Measurements from ENCODE around the gene SNAPC3.
"Not testable (repeated sequence)": the region's sequence is repeated elsewhere in the genome, so short reads cannot be mapped to it uniquely, and the experiment has no call there.

SNAPC3 gene

GRCh38 chr9:15403155-15403554, 19.5 kb upstream of the SNAPC3 start:
- Mint-ChIP-seq H3K27ac (no peak overlapping the region), H3K27me3 (no peaks in the 10 kb centered on the region), H3K4me1 (no peaks in the 10 kb centered on the region), H3K9me3 (peaks cover 7% of the 10 kb centered on the region), H3K36me3 (peaks cover 6% of the 10 kb centered on the region), H3K4me3 (no peak overlapping the region)
- no peak for ATAC-seq

GRCh38 chr9:15404171-15404570, 18.5 kb upstream of the SNAPC3 start:
- Mint-ChIP-seq H3K4me1 (no peaks in the 10 kb centered on the region), H3K27me3 (no peaks in the 10 kb centered on the region), H3K4me3 (no peak overlapping the region), H3K9me3 (peaks cover 6% of the 10 kb centered on the region), H3K27ac (no peak overlapping the region), H3K36me3 (peaks cover 4% of the 10 kb centered on the region)
- ATAC-seq = no peak

GRCh38 chr9:15416880-15417279, 5.8 kb upstream of the SNAPC3 start:
- H3K27me3 Mint-ChIP-seq = no peaks in the 10 kb centered on the region
- H3K4me1 Mint-ChIP-seq = no peaks in the 10 kb centered on the region
- ATAC-seq = no peak
- H3K27ac Mint-ChIP-seq = no peak overlapping the region
- H3K4me3 Mint-ChIP-seq = no peak overlapping the region
- no peaks in the 10 kb centered on the region for H3K36me3 Mint-ChIP-seq
- H3K9me3 Mint-ChIP-seq = no peaks in the 10 kb centered on the region

- peaks cover 6% of the 10 kb centered on the region for H3K4me1 Mint-ChIP-seq
- no peaks in the 10 kb centered on the region for H3K27me3 Mint-ChIP-seq
- H3K36me3 Mint-ChIP-seq = no peaks in the 10 kb centered on the region
- H3K9me3 Mint-ChIP-seq = no peaks in the 10 kb centered on the region
- H3K27ac Mint-ChIP-seq = no peak overlapping the region
- H3K4me3 Mint-ChIP-seq = no peak overlapping the region
- ATAC-seq = no peak
These were observed 5.0 kb upstream of the SNAPC3 start for GRCh38 chr9:15417626-15418025.

GRCh38 chr9:15420796-15421195, 1.9 kb upstream of the SNAPC3 start:
- Mint-ChIP-seq H3K4me3 (no peak overlapping the region), H3K27me3 (no peaks in the 10 kb centered on the region), H3K9me3 (no peaks in the 10 kb centered on the region), H3K36me3 (peaks cover 12% of the 10 kb centered on the region), H3K4me1 (peaks cover 19% of the 10 kb centered on the region), H3K27ac (no peak overlapping the region)
- ATAC-seq = no peak

- no peak for ATAC-seq
- H3K27me3 Mint-ChIP-seq = no peaks in the 10 kb centered on the region
- H3K4me1 Mint-ChIP-seq = peaks cover 26% of the 10 kb centered on the region
- H3K36me3 Mint-ChIP-seq = peaks cover 18% of the 10 kb centered on the region
- peak overlapping the region; percentile 96 for H3K27ac Mint-ChIP-seq
- no peak overlapping the region for H3K4me3 Mint-ChIP-seq
- H3K9me3 Mint-ChIP-seq = no peaks in the 10 kb centered on the region
These were observed 1.1 kb upstream of the SNAPC3 start for GRCh38 chr9:15421532-15421931.

- peaks cover 18% of the 10 kb centered on the region for H3K36me3 Mint-ChIP-seq
These were observed 695 bp upstream of the SNAPC3 start for GRCh38 chr9:15421990-15422371.

GRCh38 chr9:15423231-15423985, 732 bp downstream of the SNAPC3 start:
- no peak for ATAC-seq
- Mint-ChIP-seq H3K4me3 (peak overlapping the region; percentile 85), H3K9me3 (no peaks in the 10 kb centered on the region), H3K27ac (peak overlapping the region; percentile 96), H3K27me3 (no peaks in the 10 kb centered on the region), H3K36me3 (peaks cover 25% of the 10 kb centered on the region), H3K4me1 (peaks cover 32% of the 10 kb centered on the region)

More at GRCh38 chr9:15421990-15422371, 695 bp upstream of the SNAPC3 start:
- ATAC-seq = no peak
- Mint-ChIP-seq H3K4me1 (peaks cover 26% of the 10 kb centered on the region), H3K4me3 (peak overlapping the region; percentile 85), H3K27me3 (no peaks in the 10 kb centered on the region), H3K27ac (peak overlapping the region; percentile 96), H3K9me3 (no peaks in the 10 kb centered on the region)

GRCh38 chr9:15426019-15426418, 3.3 kb downstream of the SNAPC3 start:
- Mint-ChIP-seq H3K27me3 (no peaks in the 10 kb centered on the region), H3K36me3 (peaks cover 43% of the 10 kb centered on the region), H3K4me1 (peaks cover 56% of the 10 kb centered on the region), H3K9me3 (no peaks in the 10 kb centered on the region), H3K4me3 (peak overlapping the region; percentile 5), H3K27ac (peak overlapping the region; percentile 48)
- peak; percentile 67 for ATAC-seq

GRCh38 chr9:15427702-15428101, 5.0 kb downstream of the SNAPC3 start:
- H3K27me3 Mint-ChIP-seq, ATAC-seq, H3K9me3 Mint-ChIP-seq, H3K27ac Mint-ChIP-seq, H3K4me3 Mint-ChIP-seq: not testable (repeated sequence)
- H3K36me3 Mint-ChIP-seq = peaks cover 49% of the 10 kb centered on the region
- peaks cover 58% of the 10 kb centered on the region for H3K4me1 Mint-ChIP-seq

GRCh38 chr9:15430920-15431844, 8.5 kb downstream of the SNAPC3 start:
- peaks cover 59% of the 10 kb centered on the region for H3K4me1 Mint-ChIP-seq
- no peak overlapping the region for H3K27ac Mint-ChIP-seq
- H3K27me3 Mint-ChIP-seq = no peaks in the 10 kb centered on the region
- peaks cover 62% of the 10 kb centered on the region for H3K36me3 Mint-ChIP-seq
- no peak overlapping the region for H3K4me3 Mint-ChIP-seq
- ATAC-seq = no peak
- no peaks in the 10 kb centered on the region for H3K9me3 Mint-ChIP-seq

- Mint-ChIP-seq H3K9me3 (no peaks in the 10 kb centered on the region), H3K36me3 (peaks cover 72% of the 10 kb centered on the region), H3K27me3 (no peaks in the 10 kb centered on the region), H3K4me1 (peaks cover 68% of the 10 kb centered on the region), H3K27ac (no peak overlapping the region), H3K4me3 (no peak overlapping the region)
- ATAC-seq = no peak
These were observed 10.5 kb downstream of the SNAPC3 start for GRCh38 chr9:15433191-15433590.

GRCh38 chr9:15433661-15434060, 11.0 kb downstream of the SNAPC3 start:
- H3K9me3 Mint-ChIP-seq = no peaks in the 10 kb centered on the region
- peaks cover 68% of the 10 kb centered on the region for H3K4me1 Mint-ChIP-seq
- no peak overlapping the region for H3K4me3 Mint-ChIP-seq
- no peaks in the 10 kb centered on the region for H3K27me3 Mint-ChIP-seq
- no peak for ATAC-seq
- H3K36me3 Mint-ChIP-seq = peaks cover 72% of the 10 kb centered on the region
- H3K27ac Mint-ChIP-seq = no peak overlapping the region

- no peak overlapping the region for H3K27ac Mint-ChIP-seq
- H3K27me3 Mint-ChIP-seq = no peaks in the 10 kb centered on the region
- H3K4me3 Mint-ChIP-seq = no peak overlapping the region
- ATAC-seq = no peak
- no peaks in the 10 kb centered on the region for H3K9me3 Mint-ChIP-seq
- H3K4me1 Mint-ChIP-seq = peaks cover 27% of the 10 kb centered on the region
- peaks cover 73% of the 10 kb centered on the region for H3K36me3 Mint-ChIP-seq
These were observed 16.2 kb downstream of the SNAPC3 start for GRCh38 chr9:15438891-15439290.

GRCh38 chr9:15441841-15442240, 19.2 kb downstream of the SNAPC3 start:
- H3K4me3 Mint-ChIP-seq, ATAC-seq, H3K9me3 Mint-ChIP-seq, H3K27me3 Mint-ChIP-seq, H3K27ac Mint-ChIP-seq: not testable (repeated sequence)
- H3K4me1 Mint-ChIP-seq = peaks cover 16% of the 10 kb centered on the region
- peaks cover 66% of the 10 kb centered on the region for H3K36me3 Mint-ChIP-seq
